ENCODE measurements around the gene GTPBP10. TPM values are rescaled to one million over a fixed set of nuclear protein-coding genes. Genes with fewer than 3 reads are reported as not detected.

The GTPBP10 gene
- total RNA-seq, 1 experiment from 2014 or later = 18.5 TPM

GRCh38 chr7:90402785-90403173 lies 56.3 kb downstream of the GTPBP10 start:
- Mint-ChIP-seq H3K27me3 (ENCODE audit: low read depth) (peaks cover 23% of the 10 kb centered on the region), H3K4me3 (peak overlapping the region; percentile 97), H3K9me3 (peaks cover 7% of the 10 kb centered on the region), H3K36me3 (peaks cover 19% of the 10 kb centered on the region), H3K27ac (no peak overlapping the region), H3K4me1 (peaks cover 4% of the 10 kb centered on the region)
- ChIA-PET CTCF (interaction anchor here (1.0 kb wide), 1 partner anchor 191 kb away, joined by 3 read pairs; the partner anchor contains the start of gene STEAP2), POLR2A (interaction anchor here (0.7 kb wide), 1 partner anchor 191 kb away, joined by 3 read pairs; the partner anchor contains the start of gene STEAP2)
- DNase-seq (ENCODE audit: low spot score) (no peak), ATAC-seq (no peak)
- TF ChIP-seq NFATC4 (CRISPR knock-in tag; IDR thresholded peaks at IDR 0.05) = no peak
- TF ChIP-seq FOXJ3 (CRISPR knock-in tag; IDR thresholded peaks at IDR 0.05; ENCODE audit: borderline replicate concordance) = no peak
- TF ChIP-seq ZNF317 (CRISPR knock-in tag; IDR thresholded peaks at IDR 0.05; ENCODE audit: borderline replicate concordance, low read depth) = no peak
- no peak for TF ChIP-seq SMAD3 (CRISPR knock-in tag; IDR thresholded peaks at IDR 0.05; ENCODE audit: borderline replicate concordance)
- no peak for TF ChIP-seq CDX4 (CRISPR knock-in tag; IDR thresholded peaks at IDR 0.05; ENCODE audit: borderline replicate concordance)
- no peak for TF ChIP-seq JAZF1 (CRISPR knock-in tag; IDR thresholded peaks at IDR 0.05)
- TF ChIP-seq NR2C2 (CRISPR knock-in tag; IDR thresholded peaks at IDR 0.05) = no peak
- TF ChIP-seq ZNF263 (CRISPR knock-in tag; IDR thresholded peaks at IDR 0.05; ENCODE audit: low read depth) = no peak
- TF ChIP-seq ZBTB21 (CRISPR knock-in tag; IDR thresholded peaks at IDR 0.05; ENCODE audit: borderline replicate concordance) = no peak
- TF ChIP-seq STAT6 (CRISPR knock-in tag; conservative IDR thresholded peaks at IDR 0.05; ENCODE audit: low read depth) = no peak
- TF ChIP-seq CTCF (IDR thresholded peaks at IDR 0.05) = no peak
- no peak for TF ChIP-seq RELA (CRISPR knock-in tag; IDR thresholded peaks at IDR 0.05; ENCODE audit: borderline replicate concordance)
- no peak for TF ChIP-seq FOXP1 (CRISPR knock-in tag; IDR thresholded peaks at IDR 0.05; ENCODE audit: borderline replicate concordance)
- no peak for TF ChIP-seq NR1H2 (CRISPR knock-in tag; IDR thresholded peaks at IDR 0.05)

- ChIA-PET POLR2A (interaction anchor here (0.7 to 1.0 kb wide), 3 partner anchors 191 to 193 kb away, joined by 3 read pairs; partner anchors contain the start of gene STEAP2), CTCF (interaction anchor here (0.6 to 1.2 kb wide), 6 partner anchors 18 to 249 kb away, joined by 3 to 9 read pairs (median 4); partner anchors contain the start of genes GTPBP10, STEAP1 and STEAP2)
- ATAC-seq = peak; percentile 98
- H3K9me3 Mint-ChIP-seq = peaks cover 3% of the 10 kb centered on the region
- H3K4me1 Mint-ChIP-seq = peaks cover 4% of the 10 kb centered on the region
- DNase-seq (ENCODE audit: low spot score) = peak; percentile 87
- peak within 1 kb of the TSS; percentile 99 for H3K27ac Mint-ChIP-seq
- peaks cover 22% of the 10 kb centered on the region for H3K36me3 Mint-ChIP-seq
- H3K27me3 Mint-ChIP-seq (ENCODE audit: low read depth) = peaks cover 20% of the 10 kb centered on the region
- H3K4me3 Mint-ChIP-seq = peak within 1 kb of the TSS; percentile 97
- TF ChIP-seq USF1 (CRISPR knock-in tag; IDR thresholded peaks at IDR 0.05) (no peak), SOX15 (CRISPR knock-in tag; IDR thresholded peaks at IDR 0.05) (no peak), KAT7 (CRISPR knock-in tag; IDR thresholded peaks at IDR 0.05; ENCODE audit: borderline replicate concordance) (no peak), AFF4 (CRISPR knock-in tag; IDR thresholded peaks at IDR 0.05; ENCODE audit: borderline replicate concordance) (no peak), ATF3 (CRISPR knock-in tag; conservative IDR thresholded peaks at IDR 0.05) (no peak), ZNF671 (CRISPR knock-in tag; IDR thresholded peaks at IDR 0.05) (no peak), IRF1 (CRISPR knock-in tag; IDR thresholded peaks at IDR 0.05) (no peak), ZNF416 (CRISPR knock-in tag; IDR thresholded peaks at IDR 0.05) (no peak), ZNF219 (CRISPR knock-in tag; IDR thresholded peaks at IDR 0.05; ENCODE audit: borderline replicate concordance) (no peak)
These were observed 56.9 kb downstream of the GTPBP10 start, which contains the start of gene CLDN12 for GRCh38 chr7:90403174-90404113. Gene CLDN12 (plus strand): TSS chr7:90403461. CDS start chr7:90412677, 9,216 bp downstream.
